Left ventricle myocardium inferior (tissue), 1 donor: ENCODE measurements around the gene PAK6. TPM values are rescaled to one million over a fixed set of nuclear protein-coding genes. Genes with fewer than 3 reads are reported as not detected.

Experiments
- DNase-seq: peaks from one replicate; pipeline ENCODE4 v3.0.0-alpha.2; 2020
- H3K27ac ChIP-seq: fragments of 200-600 bp; replicated peaks from 2 replicates; pipeline ENCODE4 v1.8.0; 2021
- H3K27me3 ChIP-seq: fragments of 200-600 bp; 2 replicates; pipeline ENCODE4 v1.8.0; 2021; ENCODE audit warnings: low read depth
- H3K36me3 ChIP-seq: fragments of 200-600 bp; 2 replicates; pipeline ENCODE4 v1.8.0; 2021
- H3K4me1 ChIP-seq: fragments of 200-600 bp; 2 replicates; pipeline ENCODE4 v1.8.0; 2021
- H3K4me3 ChIP-seq: fragments of 200-600 bp; 2 replicates; pipeline ENCODE4 v1.8.0; 2021; ENCODE audit warnings: mild to moderate bottlenecking, moderate library complexity
- H3K9me3 ChIP-seq: fragments of 200-600 bp; replicated peaks from 2 replicates; pipeline ENCODE4 v1.8.0; 2021
- CTCF ChIP-seq: fragments of 200-600 bp; IDR thresholded peaks from 2 replicates; pipeline ENCODE4 v1.8.0; 2021; ENCODE audit warnings: antibody characterized with exemption, mild to moderate bottlenecking, borderline replicate concordance
- intact Hi-C: fragments of 100-400 bp; cut with micrococcal nuclease; formaldehyde crosslinking; loops from one replicate; pipeline ENCODE4 v1.11.0; 2022
- total RNA-seq: library from RNA; stranded (reverse); fragmentation: NEBNext Ultra II Directional; extraction: Animal tissue kit (Norgen Biotek cat#: 25700); gene quantifications from one replicate; pipeline ENCODE4 v1.2.1, GENCODE V29; 2021
- donor health status: DM: no; HTN: yes; CAD: no; lungs with severe emphysema.

PAK6 gene
- total RNA-seq, 1 donor from 2014 or later: 8.2 TPM

GRCh38 chr15:40272485-40273056 lies 33.7 kb downstream of the PAK6 start:
- intact Hi-C loops: loop anchor here (10.0 kb wide), 1 partner anchor 228 kb away; no protein-coding TSS in a partner anchor
- DNase-seq: no peak
- Histone ChIP-seq H3K9me3 (no peaks in the 10 kb centered on the region), H3K36me3 (no peaks in the 10 kb centered on the region), H3K27me3 (peaks cover 18% of the 10 kb centered on the region), H3K4me1 (peaks cover 3% of the 10 kb centered on the region), H3K27ac (no peak overlapping the region), H3K4me3 (no peak overlapping the region)
- TF ChIP-seq CTCF: no peak

- no peak for TF ChIP-seq CTCF
- Histone ChIP-seq H3K36me3 (no peaks in the 10 kb centered on the region), H3K4me1 (peaks cover 6% of the 10 kb centered on the region), H3K9me3 (no peaks in the 10 kb centered on the region), H3K4me3 (no peak overlapping the region), H3K27ac (no peak overlapping the region), H3K27me3 (peaks cover 26% of the 10 kb centered on the region)
- no peak for DNase-seq
- intact Hi-C loops: loop anchor here (10.0 kb wide), 1 partner anchor 229 kb away; no protein-coding TSS in a partner anchor
Observed at GRCh38 chr15:40273428-40273827, 34.6 kb downstream of the PAK6 start.

GRCh38 chr15:40274350-40275274 lies 35.7 kb downstream of the PAK6 start:
- Histone ChIP-seq H3K27ac (no peak overlapping the region), H3K27me3 (peaks cover 36% of the 10 kb centered on the region), H3K4me1 (peaks cover 11% of the 10 kb centered on the region), H3K9me3 (no peaks in the 10 kb centered on the region), H3K36me3 (no peaks in the 10 kb centered on the region), H3K4me3 (no peak overlapping the region)
- peak; percentile 71 for DNase-seq
- intact Hi-C loops: loop anchor here (5.0 to 10.0 kb wide), 2 partner anchors 57 to 230 kb away; no protein-coding TSS in a partner anchor
- peak; percentile 100 for TF ChIP-seq CTCF

GRCh38 chr15:40275523-40275922 lies 36.7 kb downstream of the PAK6 start:
- intact Hi-C loops: loop anchor here (5.0 to 10.0 kb wide), 2 partner anchors 58 to 231 kb away; no protein-coding TSS in a partner anchor
- no peak for DNase-seq
- no peaks in the 10 kb centered on the region for H3K9me3 ChIP-seq

More at GRCh38 chr15:40275523-40275922, 36.7 kb downstream of the PAK6 start:
- TF ChIP-seq CTCF: no peak
- H3K4me1 ChIP-seq: peaks cover 18% of the 10 kb centered on the region
- H3K27me3 ChIP-seq: peaks cover 45% of the 10 kb centered on the region
- H3K27ac ChIP-seq: no peak overlapping the region
- no peak overlapping the region for H3K4me3 ChIP-seq
- H3K36me3 ChIP-seq: no peaks in the 10 kb centered on the region
